HTR-8/SVneo (cell line): Measurements from ENCODE around the gene MYH6.
A peak's percentile ranks its signal among the peaks of the same experiment; 100 is the strongest.

ENCODE experiments used
- DNase-seq: peaks from one replicate; pipeline ENCODE4 v3.0.0; 2011; ENCODE audit warnings: low spot score, mixed read lengths; ENCODE audit not compliant: insufficient read length
- FAIRE-seq: peaks from 2 replicates; lab custom pipeline; 2011; peaks lifted over from hg19 to GRCh38; lab: Jason Lieb, UNC

The MYH6 gene

GRCh38 chr14:23362200-23362599 lies 45.9 kb downstream of the MYH6 start:
- no peak for DNase-seq
- no peak for FAIRE-seq

GRCh38 chr14:23361763-23362162 lies 46.3 kb downstream of the MYH6 start:
- DNase-seq (no peak), FAIRE-seq (no peak)

GRCh38 chr14:23361320-23361719 lies 46.8 kb downstream of the MYH6 start:
- DNase-seq (no peak), FAIRE-seq (no peak)

- FAIRE-seq (no peak), DNase-seq (no peak)
Observed at GRCh38 chr14:23360496-23360895, 47.6 kb downstream of the MYH6 start.

GRCh38 chr14:23359722-23360447 lies 48.2 kb downstream of the MYH6 start:
- DNase-seq, result no peak
- FAIRE-seq, result no peak

GRCh38 chr14:23359167-23359626 lies 48.9 kb downstream of the MYH6 start:
- DNase-seq, result no peak
- FAIRE-seq, result no peak

GRCh38 chr14:23358553-23359166 lies 49.4 kb downstream of the MYH6 start:
- FAIRE-seq (no peak), DNase-seq (no peak)

- FAIRE-seq (no peak), DNase-seq (no peak)
Observed at GRCh38 chr14:23358042-23358441, 50.0 kb downstream of the MYH6 start.

- FAIRE-seq (no peak), DNase-seq (no peak)
Observed at GRCh38 chr14:23357261-23357660, 50.8 kb downstream of the MYH6 start.

- DNase-seq (no peak), FAIRE-seq (no peak)
Observed at GRCh38 chr14:23356662-23357061, 51.4 kb downstream of the MYH6 start.

- FAIRE-seq, result no peak
- no peak for DNase-seq
Observed at GRCh38 chr14:23355871-23356435, 52.1 kb downstream of the MYH6 start.

GRCh38 chr14:23354990-23355389 lies 53.1 kb downstream of the MYH6 start:
- FAIRE-seq, result no peak
- DNase-seq, result no peak

- no peak for DNase-seq
- no peak for FAIRE-seq
Observed at GRCh38 chr14:23353433-23353780, 54.7 kb downstream of the MYH6 start.

GRCh38 chr14:23352506-23353432 lies 55.3 kb downstream of the MYH6 start, which contains the start of gene SLC22A17:
Gene SLC22A17 (minus strand): TSS chr14:23352887.
- DNase-seq (peak; percentile 78), FAIRE-seq (no peak)

GRCh38 chr14:23351681-23352505 lies 56.2 kb downstream of the MYH6 start:
- no peak for DNase-seq
- FAIRE-seq, result no peak

- FAIRE-seq (no peak), DNase-seq (no peak)
Observed at GRCh38 chr14:23349156-23349845, 58.8 kb downstream of the MYH6 start.

GRCh38 chr14:23348297-23348655 lies 59.8 kb downstream of the MYH6 start:
- FAIRE-seq (no peak), DNase-seq (no peak)

GRCh38 chr14:23347406-23348296 lies 60.4 kb downstream of the MYH6 start:
- DNase-seq (no peak), FAIRE-seq (no peak)
